Vagina (tissue), 2 donors: Measurements from ENCODE around the gene SSBP2. TPM values are rescaled to one million over a fixed set of nuclear protein-coding genes. Genes with fewer than 3 reads are reported as not detected.
A peak's percentile ranks its signal among the peaks of the same experiment; 100 is the strongest.

Experiments used
- DNase-seq, 2 donors: peaks; one replicate each; pipeline ENCODE4 v3.0.0-alpha.2; 2017; ENCODE audit errors: extremely low spot score in 2 of 2
- H3K27ac ChIP-seq: fragments of 200-600 bp; sonication (generic); one replicate; pipeline ENCODE4 v1.5.1; 2019
- H3K27me3 ChIP-seq: fragments of 200-600 bp; sonication (generic); one replicate; pipeline ENCODE4 v1.5.1; 2019
- H3K36me3 ChIP-seq, 2 donors: fragments of 200-600 bp; sonication (generic); one replicate each; pipeline ENCODE4 v1.5.1; 2017 to 2019
- H3K4me1 ChIP-seq: fragments of 200-600 bp; sonication (generic); one replicate; pipeline ENCODE4 v1.5.1; 2019
- H3K4me3 ChIP-seq, 2 donors: fragments of 200-600 bp; sonication (generic); 1 replicate in 1 of 2; 2 replicates in 1 of 2; pipeline ENCODE4 v1.5.1; 2016 to 2019
- H3K9me3 ChIP-seq: fragments of 200-600 bp; sonication (generic); one replicate; pipeline ENCODE4 v1.5.1; 2019
- POLR2A ChIP-seq, 2 donors: fragments of 450-650 bp; IDR thresholded peaks; one replicate each; pipeline ENCODE4 v1.6.1; 2017; ENCODE audit warnings: antibody characterized with exemption in 2 of 2, mild to moderate bottlenecking in 2 of 2, moderate library complexity in 2 of 2
- POLR2AphosphoS5 ChIP-seq, 2 donors: sonication (generic); formaldehyde crosslinking; IDR thresholded peaks; one replicate each; pipeline ENCODE4 v1.9.0; 2017; ENCODE audit warnings: antibody characterized with exemption in 2 of 2, mild to moderate bottlenecking in 2 of 2, low read depth in 1 of 2; ENCODE audit not compliant: insufficient read depth in 1 of 2
- intact Hi-C: fragments of 100-400 bp; cut with DNase I; formaldehyde crosslinking; loops from one replicate; pipeline ENCODE4 v1.15.1; 2023
- total RNA-seq: library from RNA; depleted of rRNA; stranded (reverse); fragments of >200 nt; gene quantifications from one replicate; pipeline ENCODE4 v1.2.3, GENCODE V29; 2016
- TF ChIP-seq, protein P1 (sequence below), 3 experiments: fragments of 450-650 bp in 2 of 3; fragments of 200-600 bp in 1 of 3; sonication (generic) in 1 of 3; IDR thresholded peaks; one replicate each; pipeline ENCODE4 v1.5.1; 2017 to 2019; ENCODE audit warnings: antibody characterized with exemption in 3 of 3, mild to moderate bottlenecking in 2 of 3, moderate library complexity in 2 of 3

SSBP2 gene
- total RNA-seq, 1 donor from 2014 or later = 66.3 TPM

- no peaks in the 10 kb centered on the region for H3K9me3 ChIP-seq
- H3K27ac ChIP-seq = no peak overlapping the region
- no peaks in the 10 kb centered on the region for H3K36me3 ChIP-seq
- intact Hi-C loops = no loop called here
- H3K27me3 ChIP-seq = no peaks in the 10 kb centered on the region
- TF ChIP-seq, protein P1, sequence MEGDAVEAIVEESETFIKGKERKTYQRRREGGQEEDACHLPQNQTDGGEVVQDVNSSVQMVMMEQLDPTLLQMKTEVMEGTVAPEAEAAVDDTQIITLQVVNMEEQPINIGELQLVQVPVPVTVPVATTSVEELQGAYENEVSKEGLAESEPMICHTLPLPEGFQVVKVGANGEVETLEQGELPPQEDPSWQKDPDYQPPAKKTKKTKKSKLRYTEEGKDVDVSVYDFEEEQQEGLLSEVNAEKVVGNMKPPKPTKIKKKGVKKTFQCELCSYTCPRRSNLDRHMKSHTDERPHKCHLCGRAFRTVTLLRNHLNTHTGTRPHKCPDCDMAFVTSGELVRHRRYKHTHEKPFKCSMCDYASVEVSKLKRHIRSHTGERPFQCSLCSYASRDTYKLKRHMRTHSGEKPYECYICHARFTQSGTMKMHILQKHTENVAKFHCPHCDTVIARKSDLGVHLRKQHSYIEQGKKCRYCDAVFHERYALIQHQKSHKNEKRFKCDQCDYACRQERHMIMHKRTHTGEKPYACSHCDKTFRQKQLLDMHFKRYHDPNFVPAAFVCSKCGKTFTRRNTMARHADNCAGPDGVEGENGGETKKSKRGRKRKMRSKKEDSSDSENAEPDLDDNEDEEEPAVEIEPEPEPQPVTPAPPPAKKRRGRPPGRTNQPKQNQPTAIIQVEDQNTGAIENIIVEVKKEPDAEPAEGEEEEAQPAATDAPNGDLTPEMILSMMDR (IDR thresholded peaks at IDR 0.05) = no peak
- TF ChIP-seq POLR2AphosphoS5 (IDR thresholded peaks at IDR 0.05; ENCODE audit: insufficient read depth in 1 of 2, low read depth in 1 of 2) (no peak), POLR2A (IDR thresholded peaks at IDR 0.05) (no peak)
- H3K4me1 ChIP-seq = no peaks in the 10 kb centered on the region
- H3K4me3 ChIP-seq = peak overlapping the region; percentile 41 to 43
- DNase-seq = no peak
Measured at GRCh38 chr5:81393430-81393782, 357.5 kb downstream of the SSBP2 start.

GRCh38 chr5:81389025-81389424, 361.9 kb downstream of the SSBP2 start:
- DNase-seq = no peak
- Histone ChIP-seq H3K36me3 (no peaks in the 10 kb centered on the region), H3K4me3 (no peak overlapping the region), H3K27ac (no peak overlapping the region), H3K9me3 (no peaks in the 10 kb centered on the region), H3K27me3 (no peaks in the 10 kb centered on the region), H3K4me1 (no peaks in the 10 kb centered on the region)
- TF ChIP-seq, protein P1 (IDR thresholded peaks at IDR 0.05) = no peak
- no peak for TF ChIP-seq POLR2A (IDR thresholded peaks at IDR 0.05)
- no peak for TF ChIP-seq POLR2AphosphoS5 (IDR thresholded peaks at IDR 0.05; ENCODE audit: insufficient read depth in 1 of 2, low read depth in 1 of 2)
- intact Hi-C loops = no loop called here

GRCh38 chr5:81388169-81388568, 362.7 kb downstream of the SSBP2 start:
- Histone ChIP-seq H3K27ac (no peak overlapping the region), H3K36me3 (no peaks in the 10 kb centered on the region), H3K9me3 (no peaks in the 10 kb centered on the region), H3K27me3 (no peaks in the 10 kb centered on the region), H3K4me3 (no peak overlapping the region), H3K4me1 (no peaks in the 10 kb centered on the region)
- no peak for TF ChIP-seq POLR2AphosphoS5 (IDR thresholded peaks at IDR 0.05; ENCODE audit: insufficient read depth in 1 of 2, low read depth in 1 of 2)
- no peak for TF ChIP-seq POLR2A (IDR thresholded peaks at IDR 0.05)
- TF ChIP-seq, protein P1 (IDR thresholded peaks at IDR 0.05) = no peak
- intact Hi-C loops = no loop called here
- DNase-seq = no peak

DNA sequence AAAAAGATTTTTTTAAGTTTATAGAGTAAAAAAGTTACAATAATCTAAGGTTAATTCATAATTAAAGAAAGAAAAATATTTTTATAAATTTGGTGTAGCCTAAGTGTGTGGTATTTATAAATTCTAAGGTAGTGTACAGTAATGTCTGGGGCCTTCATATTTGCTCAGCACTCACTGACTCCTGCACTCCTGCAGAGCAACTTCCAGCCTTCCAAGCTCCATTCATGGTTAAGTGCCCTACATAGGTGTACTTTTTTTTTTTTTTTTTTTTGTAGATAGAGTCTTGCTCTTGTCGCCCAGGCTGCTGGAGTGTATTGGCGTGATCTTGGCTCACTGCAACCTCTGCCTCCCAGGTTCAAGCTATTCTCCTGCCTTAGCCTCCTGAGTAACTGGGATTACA, 367.0 kb downstream of the SSBP2 start:
- Histone ChIP-seq H3K27ac (no peak overlapping the region), H3K4me3 (no peak overlapping the region), H3K4me1 (no peaks in the 10 kb centered on the region), H3K27me3 (no peaks in the 10 kb centered on the region), H3K9me3 (no peaks in the 10 kb centered on the region), H3K36me3 (no peaks in the 10 kb centered on the region)
- intact Hi-C loops = no loop called here
- no peak for DNase-seq
- TF ChIP-seq POLR2AphosphoS5 (IDR thresholded peaks at IDR 0.05; ENCODE audit: insufficient read depth in 1 of 2, low read depth in 1 of 2) (no peak), POLR2A (IDR thresholded peaks at IDR 0.05) (no peak)
- TF ChIP-seq, protein P1 (IDR thresholded peaks at IDR 0.05) = no peak

GRCh38 chr5:81371354-81371876, 379.5 kb downstream of the SSBP2 start:
- Histone ChIP-seq H3K9me3 (no peaks in the 10 kb centered on the region), H3K27me3 (no peaks in the 10 kb centered on the region), H3K4me1 (no peaks in the 10 kb centered on the region), H3K36me3 (no peaks in the 10 kb centered on the region), H3K27ac (no peak overlapping the region), H3K4me3 (no peak overlapping the region)
- TF ChIP-seq, protein P1 (IDR thresholded peaks at IDR 0.05) = no peak
- DNase-seq = no peak
- intact Hi-C loops = no loop called here
